OCI-LY7 (cell line): Measurements from ENCODE around the gene BIRC2.

Experiments
- EZH2phosphoT487 ChIP-seq: fragments of 200-600 bp; sonication (generic); IDR thresholded peaks from 2 replicates; pipeline ENCODE4 v1.6.1; 2018; ENCODE audit warnings: low read depth, borderline replicate concordance, mild to moderate bottlenecking, mixed run types, antibody characterized with exemption, low read length, moderate library complexity, mixed read lengths
- TF ChIP-seq, protein P1 (sequence below): fragments of 200-600 bp; sonication (generic); conservative IDR thresholded peaks from 2 replicates; pipeline ENCODE4 v1.5.1; 2014; ENCODE audit warnings: mild to moderate bottlenecking, antibody characterized with exemption, low read length, moderate library complexity, mixed read lengths

- TF ChIP-seq, protein P1, sequence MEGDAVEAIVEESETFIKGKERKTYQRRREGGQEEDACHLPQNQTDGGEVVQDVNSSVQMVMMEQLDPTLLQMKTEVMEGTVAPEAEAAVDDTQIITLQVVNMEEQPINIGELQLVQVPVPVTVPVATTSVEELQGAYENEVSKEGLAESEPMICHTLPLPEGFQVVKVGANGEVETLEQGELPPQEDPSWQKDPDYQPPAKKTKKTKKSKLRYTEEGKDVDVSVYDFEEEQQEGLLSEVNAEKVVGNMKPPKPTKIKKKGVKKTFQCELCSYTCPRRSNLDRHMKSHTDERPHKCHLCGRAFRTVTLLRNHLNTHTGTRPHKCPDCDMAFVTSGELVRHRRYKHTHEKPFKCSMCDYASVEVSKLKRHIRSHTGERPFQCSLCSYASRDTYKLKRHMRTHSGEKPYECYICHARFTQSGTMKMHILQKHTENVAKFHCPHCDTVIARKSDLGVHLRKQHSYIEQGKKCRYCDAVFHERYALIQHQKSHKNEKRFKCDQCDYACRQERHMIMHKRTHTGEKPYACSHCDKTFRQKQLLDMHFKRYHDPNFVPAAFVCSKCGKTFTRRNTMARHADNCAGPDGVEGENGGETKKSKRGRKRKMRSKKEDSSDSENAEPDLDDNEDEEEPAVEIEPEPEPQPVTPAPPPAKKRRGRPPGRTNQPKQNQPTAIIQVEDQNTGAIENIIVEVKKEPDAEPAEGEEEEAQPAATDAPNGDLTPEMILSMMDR = no peak
- no peak for TF ChIP-seq EZH2phosphoT487
Measured at GRCh38 chr11:102360681-102361080, 13.7 kb downstream of the BIRC2 start.
